ENCODE data around the gene GFRA1.

Gene GFRA1

GRCh38 chr10:116272440-116273283 lies at the start of gene GFRA1:
TSS of gene GFRA1 (minus strand) at chr10:116273206. CDS start at chr10:116272029, 1,177 bp downstream.
- DNase-seq: no peak

- no peak for DNase-seq
These were observed 43.5 kb upstream of the GFRA1 start for GRCh38 chr10:116316503-116316902.

GRCh38 chr10:116312548-116312947 lies 39.5 kb upstream of the GFRA1 start:
- DNase-seq: no peak

GRCh38 chr10:116311706-116312490 lies 38.9 kb upstream of the GFRA1 start:
- no peak for DNase-seq

- no peak for DNase-seq
These were observed 38.0 kb upstream of the GFRA1 start for GRCh38 chr10:116311016-116311415.

GRCh38 chr10:116307455-116307854 lies 34.4 kb upstream of the GFRA1 start:
- no peak for DNase-seq

- DNase-seq: no peak
These were observed 33.8 kb upstream of the GFRA1 start for GRCh38 chr10:116306847-116307246.

- DNase-seq: no peak
These were observed 31.9 kb upstream of the GFRA1 start for GRCh38 chr10:116304923-116305322.

- no peak for DNase-seq
These were observed 27.5 kb upstream of the GFRA1 start for GRCh38 chr10:116300542-116300941.

GRCh38 chr10:116298586-116298985 lies 25.6 kb upstream of the GFRA1 start:
- no peak for DNase-seq

- no peak for DNase-seq
These were observed 23.3 kb upstream of the GFRA1 start for GRCh38 chr10:116296291-116296721.

GRCh38 chr10:116292493-116292892 lies 19.5 kb upstream of the GFRA1 start:
- DNase-seq: no peak

GRCh38 chr10:116289652-116290051 lies 16.6 kb upstream of the GFRA1 start:
- no peak for DNase-seq

GRCh38 chr10:116287906-116288501 lies 15.0 kb upstream of the GFRA1 start:
- peak; percentile 9 for DNase-seq

GRCh38 chr10:116286626-116287200 lies 13.7 kb upstream of the GFRA1 start:
- DNase-seq: no peak

- no peak for DNase-seq
These were observed 8.8 kb upstream of the GFRA1 start for GRCh38 chr10:116281775-116282174.

GRCh38 chr10:116278846-116279245 lies 5.8 kb upstream of the GFRA1 start:
- no peak for DNase-seq

- DNase-seq: no peak
These were observed 4.0 kb upstream of the GFRA1 start for GRCh38 chr10:116276981-116277380.

GRCh38 chr10:116274064-116274904 lies 1.3 kb upstream of the GFRA1 start:
- DNase-seq: no peak

- DNase-seq: no peak
These were observed 1.2 kb downstream of the GFRA1 start for GRCh38 chr10:116271593-116272439.
